Mesothelial cell of epicardium (in vitro differentiated cells): Measurements from ENCODE around the gene FRS3. TPM values are rescaled to one million over a fixed set of nuclear protein-coding genes. Genes with fewer than 3 reads are reported as not detected.
A peak's percentile ranks its signal among the peaks of the same experiment; 100 is the strongest.

Source experiments
- DNase-seq, 2 experiments: peaks; one replicate each; pipeline ENCODE4 v3.0.0; 2021; ENCODE audit warnings: low spot score in 2 of 2; ENCODE audit not compliant: unreplicated experiment in 2 of 2
- H3K27ac Mint-ChIP-seq: 2 replicates; pipeline ENCODE4 v1.8.0; 2021; ENCODE audit warnings: mixed read lengths
- H3K27me3 Mint-ChIP-seq: 2 replicates; pipeline ENCODE4 v1.8.0; 2021; ENCODE audit warnings: low read depth, mixed read lengths
- H3K36me3 Mint-ChIP-seq: 2 replicates; pipeline ENCODE4 v1.8.0; 2021; ENCODE audit warnings: mixed read lengths
- H3K4me1 Mint-ChIP-seq: 2 replicates; pipeline ENCODE4 v1.8.0; 2021; ENCODE audit warnings: mixed read lengths
- H3K4me3 Mint-ChIP-seq: 2 replicates; pipeline ENCODE4 v1.8.0; 2021; ENCODE audit warnings: mild to moderate bottlenecking, moderate library complexity, mixed read lengths
- H3K9me3 Mint-ChIP-seq: 2 replicates; pipeline ENCODE4 v1.8.0; 2021; ENCODE audit warnings: mixed read lengths
- CTCF ChIP-seq: fragments of 200-600 bp; sonication (generic); IDR thresholded peaks from one replicate; pipeline ENCODE4 v1.5.0; 2021; ENCODE audit warnings: antibody characterized with exemption; ENCODE audit not compliant: unreplicated experiment
- total RNA-seq: library from RNA; stranded (reverse); gene quantifications from 3 replicates; pipeline ENCODE4 v1.2.1, GENCODE V29; 2021

The FRS3 gene
- 5.8 to 6.8 TPM (median 6.3 TPM) in 3 replicates for total RNA-seq

DNA sequence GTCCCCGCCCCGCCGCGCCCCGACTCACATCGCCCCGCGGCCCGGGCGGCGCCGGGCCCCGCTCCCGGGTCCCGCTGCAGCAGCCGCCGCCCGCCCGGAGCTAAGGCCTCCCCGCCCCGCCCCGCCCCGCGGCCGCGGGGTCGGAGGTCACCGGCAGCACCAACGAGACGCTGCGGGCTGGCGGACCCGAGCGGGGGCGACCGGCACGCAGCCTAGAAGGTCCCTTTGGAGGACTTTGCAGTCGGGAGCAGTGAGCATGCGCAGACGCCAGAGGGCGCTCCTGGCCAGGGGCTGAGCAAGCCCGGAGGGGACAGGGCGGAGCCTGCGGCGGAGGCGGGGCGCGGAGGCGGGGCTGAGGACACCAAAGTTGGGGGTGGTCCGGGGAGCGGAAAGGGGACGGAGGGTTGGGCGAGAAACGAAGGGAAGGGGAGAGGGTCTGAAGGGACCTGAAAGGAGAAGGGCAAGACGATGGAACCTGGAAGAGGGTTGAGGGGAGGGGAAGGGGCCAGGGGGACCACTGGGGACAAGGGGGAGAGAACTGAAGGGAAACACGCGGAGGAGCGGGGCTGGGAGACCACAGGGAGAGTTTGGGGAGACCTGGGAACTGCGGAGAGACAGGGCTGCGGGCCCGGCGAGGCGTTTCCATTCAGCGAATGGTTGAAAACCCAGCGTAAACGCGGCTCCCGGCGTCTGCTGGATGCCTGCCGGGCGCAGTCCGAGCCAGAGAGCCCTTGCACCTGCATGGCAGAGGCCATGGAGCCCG lies at the start of gene FRS3:
Gene FRS3, minus strand, starts transcription at position 113 of the 763 bp plus-strand sequence. CDS start 2,913 bp downstream, outside the sequence.
- DNase-seq = peak; percentile 99 to 100
- Mint-ChIP-seq H3K4me3 (peak within 1 kb of the TSS; percentile 88), H3K27ac (peak within 1 kb of the TSS; percentile 88), H3K27me3 (peaks cover 11% of the 10 kb centered on the region), H3K4me1 (peaks cover 24% of the 10 kb centered on the region), H3K9me3 (no peaks in the 10 kb centered on the region), H3K36me3 (peaks cover 3% of the 10 kb centered on the region)
- peak; percentile 84 for TF ChIP-seq CTCF

GRCh38 chr6:41826343-41827022 lies 46.8 kb upstream of the FRS3 start:
- no peak for TF ChIP-seq CTCF
- no peak for DNase-seq
- Mint-ChIP-seq H3K36me3 (peaks cover under 1% of the 10 kb centered on the region), H3K4me3 (no peak overlapping the region), H3K4me1 (no peaks in the 10 kb centered on the region), H3K27me3 (no peaks in the 10 kb centered on the region), H3K9me3 (no peaks in the 10 kb centered on the region), H3K27ac (no peak overlapping the region)

DNA sequence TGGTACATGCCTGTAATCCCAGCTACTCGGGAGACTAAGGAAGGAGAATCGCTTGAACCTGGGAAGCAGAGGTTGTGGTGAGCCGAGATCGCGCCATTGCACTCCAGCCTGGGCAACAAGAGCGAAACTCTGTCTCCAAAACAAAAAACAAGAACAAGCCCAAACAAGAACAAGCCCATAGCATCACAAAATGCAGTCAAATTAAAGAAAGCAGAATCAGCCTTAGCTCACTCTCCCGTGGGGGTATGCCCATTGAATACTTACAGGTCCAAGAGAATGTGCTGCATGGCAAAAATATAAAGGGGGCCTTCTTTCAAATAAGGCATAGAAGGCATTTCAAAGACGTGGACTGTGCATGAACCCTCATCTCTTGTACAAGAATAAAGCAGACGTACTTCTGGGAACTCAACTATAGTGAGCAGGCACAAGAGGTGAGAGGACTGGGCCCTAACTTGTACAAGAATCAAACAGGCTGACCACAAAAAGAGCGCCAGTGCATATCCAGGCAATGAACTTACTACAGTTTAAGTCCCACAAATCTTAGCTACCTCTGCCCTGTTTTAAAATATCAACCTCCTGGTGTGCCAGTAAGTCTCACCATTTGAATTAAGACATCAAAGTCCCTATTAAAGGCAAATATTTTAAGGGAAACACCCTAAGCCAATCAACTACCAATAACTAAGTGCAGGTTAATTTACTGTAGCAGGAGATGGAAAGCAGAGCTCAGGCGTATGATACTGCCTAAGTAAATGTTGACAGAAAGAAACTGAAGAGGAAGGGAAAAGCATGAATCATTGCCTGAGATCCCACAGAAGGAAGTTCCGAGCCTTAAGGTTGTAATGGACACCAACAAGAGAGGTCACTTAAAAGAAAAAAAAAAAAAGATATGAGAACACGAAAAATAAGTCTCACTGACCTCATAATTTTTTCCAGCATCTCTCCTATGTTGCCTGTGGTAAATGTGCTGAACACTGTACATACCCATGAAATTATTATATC lies 45.2 kb upstream of the FRS3 start:
- Mint-ChIP-seq H3K27ac (no peak overlapping the region), H3K9me3 (no peaks in the 10 kb centered on the region), H3K4me1 (no peaks in the 10 kb centered on the region), H3K36me3 (no peaks in the 10 kb centered on the region), H3K27me3 (no peaks in the 10 kb centered on the region), H3K4me3 (no peak overlapping the region)
- no peak for TF ChIP-seq CTCF
- no peak for DNase-seq

DNA sequence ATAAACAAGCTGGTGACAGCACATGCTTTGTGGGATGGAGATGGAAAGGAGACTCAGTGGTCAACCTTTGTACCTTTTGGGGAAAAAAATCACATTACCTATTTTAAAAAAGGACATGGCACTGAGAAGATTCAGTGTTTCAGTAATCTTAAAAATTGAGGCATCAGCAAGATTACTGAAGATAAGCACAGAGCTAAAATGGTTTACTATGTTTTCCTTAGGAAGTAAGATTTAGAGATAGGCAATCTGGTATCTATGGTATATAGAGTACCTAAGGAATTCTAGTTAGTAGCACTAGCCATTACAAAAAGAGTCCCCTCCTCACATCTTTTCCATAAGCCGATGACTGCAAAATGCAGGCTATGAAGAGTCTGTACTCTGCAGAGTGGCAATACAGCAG lies 43.5 kb upstream of the FRS3 start:
- H3K9me3 Mint-ChIP-seq = no peaks in the 10 kb centered on the region
- no peak for DNase-seq
- H3K4me3 Mint-ChIP-seq = no peak overlapping the region
- TF ChIP-seq CTCF = no peak
- peaks cover 2% of the 10 kb centered on the region for H3K4me1 Mint-ChIP-seq
- H3K27me3 Mint-ChIP-seq = no peaks in the 10 kb centered on the region
- no peaks in the 10 kb centered on the region for H3K36me3 Mint-ChIP-seq
- no peak overlapping the region for H3K27ac Mint-ChIP-seq

GRCh38 chr6:41822021-41822420 lies 42.3 kb upstream of the FRS3 start:
- Mint-ChIP-seq H3K4me1 (peaks cover 2% of the 10 kb centered on the region), H3K4me3 (no peak overlapping the region), H3K27me3 (no peaks in the 10 kb centered on the region), H3K9me3 (no peaks in the 10 kb centered on the region), H3K27ac (no peak overlapping the region), H3K36me3 (no peaks in the 10 kb centered on the region)
- no peak for DNase-seq
- TF ChIP-seq CTCF = no peak
